ENCODE data around the gene ERC1. TPM values are rescaled to one million over a fixed set of nuclear protein-coding genes. Genes with fewer than 3 reads are reported as not detected.

Gene ERC1
- polyA plus RNA-seq, 1 donor from 2014 or later = 7.1 TPM

- Histone ChIP-seq H3K9me3 (ENCODE audit: low read length) (no peaks in the 10 kb centered on the region), H4K20me1 (ENCODE audit: insufficient read depth) (no peaks in the 10 kb centered on the region), H3K27ac (ENCODE audit: low read length) (no peak overlapping the region), H3K4me2 (ENCODE audit: low read length) (no peak overlapping the region), H3K4me3 (ENCODE audit: low read length) (no peak overlapping the region), H3K36me3 (ENCODE audit: insufficient read depth, low read length) (no peaks in the 10 kb centered on the region), H3K27me3 (ENCODE audit: insufficient read depth, low read depth, low read length) (no peaks in the 10 kb centered on the region), H3F3A (ENCODE audit: insufficient read depth, low read length, poor library complexity, severe bottlenecking) (peaks cover 6% of the 10 kb centered on the region), H3K9me2 (ENCODE audit: insufficient read depth, low read length) (no peaks in the 10 kb centered on the region), H2AFZ (ENCODE audit: low read depth, low read length) (no peak overlapping the region), H3K79me2 (replicated peaks; ENCODE audit: insufficient read depth, low read length) (peaks cover 23% of the 10 kb centered on the region), H3K9ac (ENCODE audit: low read length) (no peak overlapping the region)
- TF ChIP-seq EZH2 (IDR thresholded peaks at IDR 0.05; ENCODE audit: borderline replicate concordance, insufficient read depth, low read length, poor library complexity, severe bottlenecking) = no peak
- no peak for TF ChIP-seq POLR2AphosphoS5 (IDR thresholded peaks at IDR 0.05)
- TF ChIP-seq MXI1 (conservative IDR thresholded peaks at IDR 0.05; ENCODE audit: poor library complexity, severe bottlenecking) = no peak
- no peak for TF ChIP-seq RAD21 (conservative IDR thresholded peaks at IDR 0.05)
- TF ChIP-seq TAF1 (IDR thresholded peaks at IDR 0.05; ENCODE audit: low read depth) = no peak
- no peak for TF ChIP-seq EP300 (conservative IDR thresholded peaks at IDR 0.05; ENCODE audit: poor library complexity, severe bottlenecking)
- TF ChIP-seq REST (IDR thresholded peaks at IDR 0.05; ENCODE audit: borderline replicate concordance) = no peak
- no peak for TF ChIP-seq SMC3 (conservative IDR thresholded peaks at IDR 0.05; ENCODE audit: poor library complexity)
- TF ChIP-seq CTCF (IDR thresholded peaks at IDR 0.05; ENCODE audit: poor library complexity, severe bottlenecking) = no peak
Measured at GRCh38 chr12:944211-944610, 46.8 kb upstream of the ERC1 start.

GRCh38 chr12:946212-946611, 44.8 kb upstream of the ERC1 start:
- no peak overlapping the region for H3K4me3 ChIP-seq (ENCODE audit: low read length)
- H3K36me3 ChIP-seq (ENCODE audit: insufficient read depth, low read length) = no peaks in the 10 kb centered on the region
- H3K27ac ChIP-seq (ENCODE audit: low read length) = no peak overlapping the region
- no peaks in the 10 kb centered on the region for H4K20me1 ChIP-seq (ENCODE audit: insufficient read depth)
- no peaks in the 10 kb centered on the region for H3K27me3 ChIP-seq (ENCODE audit: insufficient read depth, low read depth, low read length)
- no peaks in the 10 kb centered on the region for H3K9me2 ChIP-seq (ENCODE audit: insufficient read depth, low read length)
- H3K4me2 ChIP-seq (ENCODE audit: low read length) = no peak overlapping the region
- peaks cover 20% of the 10 kb centered on the region for H3K79me2 ChIP-seq (replicated peaks; ENCODE audit: insufficient read depth, low read length)
- peaks cover 9% of the 10 kb centered on the region for H3F3A ChIP-seq (ENCODE audit: insufficient read depth, low read length, poor library complexity, severe bottlenecking)
- no peaks in the 10 kb centered on the region for H3K9me3 ChIP-seq (ENCODE audit: low read length)
- no peak for TF ChIP-seq RAD21 (conservative IDR thresholded peaks at IDR 0.05)
- H2AFZ ChIP-seq (ENCODE audit: low read depth, low read length) = no peak overlapping the region
- H3K9ac ChIP-seq (ENCODE audit: low read length) = no peak overlapping the region

- Histone ChIP-seq H4K20me1 (ENCODE audit: insufficient read depth) (no peaks in the 10 kb centered on the region), H2AFZ (ENCODE audit: low read depth, low read length) (no peak overlapping the region), H3K9me3 (ENCODE audit: low read length) (no peaks in the 10 kb centered on the region), H3F3A (ENCODE audit: insufficient read depth, low read length, poor library complexity, severe bottlenecking) (peaks cover 9% of the 10 kb centered on the region), H3K27me3 (ENCODE audit: insufficient read depth, low read depth, low read length) (no peaks in the 10 kb centered on the region), H3K79me2 (replicated peaks; ENCODE audit: insufficient read depth, low read length) (peaks cover 20% of the 10 kb centered on the region), H3K4me3 (ENCODE audit: low read length) (no peak overlapping the region), H3K9me2 (ENCODE audit: insufficient read depth, low read length) (no peaks in the 10 kb centered on the region), H3K27ac (ENCODE audit: low read length) (no peak overlapping the region), H3K36me3 (ENCODE audit: insufficient read depth, low read length) (no peaks in the 10 kb centered on the region), H3K9ac (ENCODE audit: low read length) (no peak overlapping the region), H3K4me2 (ENCODE audit: low read length) (no peak overlapping the region)
- TF ChIP-seq EZH2 (IDR thresholded peaks at IDR 0.05; ENCODE audit: borderline replicate concordance, insufficient read depth, low read length, poor library complexity, severe bottlenecking) (no peak), SMC3 (conservative IDR thresholded peaks at IDR 0.05; ENCODE audit: poor library complexity) (no peak), RAD21 (conservative IDR thresholded peaks at IDR 0.05) (no peak), EP300 (conservative IDR thresholded peaks at IDR 0.05; ENCODE audit: poor library complexity, severe bottlenecking) (no peak), CTCF (IDR thresholded peaks at IDR 0.05; ENCODE audit: poor library complexity, severe bottlenecking) (no peak), TAF1 (IDR thresholded peaks at IDR 0.05; ENCODE audit: low read depth) (no peak), MXI1 (conservative IDR thresholded peaks at IDR 0.05; ENCODE audit: poor library complexity, severe bottlenecking) (no peak), REST (IDR thresholded peaks at IDR 0.05; ENCODE audit: borderline replicate concordance) (no peak), POLR2AphosphoS5 (IDR thresholded peaks at IDR 0.05) (no peak)
Measured at GRCh38 chr12:946631-947030, 44.4 kb upstream of the ERC1 start.

Data from neural cell (in vitro differentiated cells).